Measurements from ENCODE around the gene CMKLR1.

Gene CMKLR1

GRCh38 chr12:108252523-108252922, 86.6 kb downstream of the CMKLR1 start:
- no peak for TF ChIP-seq CTCF (IDR thresholded peaks at IDR 0.05; ENCODE audit: low read length, missing control alignments)
- DNase-seq (ENCODE audit: low read depth), result no peak

GRCh38 chr12:108248011-108248410, 91.1 kb downstream of the CMKLR1 start:
- TF ChIP-seq CTCF (IDR thresholded peaks at IDR 0.05; ENCODE audit: low read length, missing control alignments), result no peak
- DNase-seq (ENCODE audit: low read depth), result no peak

More at GRCh38 chr12:108252523-108252922, 86.6 kb downstream of the CMKLR1 start:
- H3K4me3 ChIP-seq (replicated peaks; ENCODE audit: low read depth, low read length), result no peak overlapping the region

GRCh38 chr12:108247130-108247529, 92.0 kb downstream of the CMKLR1 start:
- TF ChIP-seq CTCF (IDR thresholded peaks at IDR 0.05; ENCODE audit: low read length, missing control alignments), result no peak

More at GRCh38 chr12:108248011-108248410, 91.1 kb downstream of the CMKLR1 start:
- no peak overlapping the region for H3K4me3 ChIP-seq (replicated peaks; ENCODE audit: low read depth, low read length)

GRCh38 chr12:108241986-108242703, 97.0 kb downstream of the CMKLR1 start:
- no peak overlapping the region for H3K4me3 ChIP-seq (replicated peaks; ENCODE audit: low read depth, low read length)
- no peak for TF ChIP-seq CTCF (IDR thresholded peaks at IDR 0.05; ENCODE audit: low read length, missing control alignments)
- DNase-seq (ENCODE audit: low read depth), result no peak

More at GRCh38 chr12:108247130-108247529, 92.0 kb downstream of the CMKLR1 start:
- no peak for DNase-seq (ENCODE audit: low read depth)
- H3K4me3 ChIP-seq (replicated peaks; ENCODE audit: low read depth, low read length), result no peak overlapping the region

GRCh38 chr12:108240928-108241327, 98.2 kb downstream of the CMKLR1 start:
- no peak overlapping the region for H3K4me3 ChIP-seq (replicated peaks; ENCODE audit: low read depth, low read length)
- TF ChIP-seq CTCF (IDR thresholded peaks at IDR 0.05; ENCODE audit: low read length, missing control alignments), result no peak
- DNase-seq (ENCODE audit: low read depth), result no peak

GRCh38 chr12:108240027-108240785, 98.9 kb downstream of the CMKLR1 start:
- no peak for DNase-seq (ENCODE audit: low read depth)
- no peak overlapping the region for H3K4me3 ChIP-seq (replicated peaks; ENCODE audit: low read depth, low read length)
- no peak for TF ChIP-seq CTCF (IDR thresholded peaks at IDR 0.05; ENCODE audit: low read length, missing control alignments)
